Activated naive CD8-positive, alpha-beta T cell treated with anti-CD3 and anti-CD28 coated beads, Interleukin-2, amount 50 U/mL, for 16 hours (primary cell): ENCODE data around the gene ARHGEF28.

Source experiments
- DNase-seq: peaks from one replicate; pipeline ENCODE4 v3.0.0-alpha.2; 2020; ENCODE audit warnings: low read depth, low spot score

The ARHGEF28 gene

DNA sequence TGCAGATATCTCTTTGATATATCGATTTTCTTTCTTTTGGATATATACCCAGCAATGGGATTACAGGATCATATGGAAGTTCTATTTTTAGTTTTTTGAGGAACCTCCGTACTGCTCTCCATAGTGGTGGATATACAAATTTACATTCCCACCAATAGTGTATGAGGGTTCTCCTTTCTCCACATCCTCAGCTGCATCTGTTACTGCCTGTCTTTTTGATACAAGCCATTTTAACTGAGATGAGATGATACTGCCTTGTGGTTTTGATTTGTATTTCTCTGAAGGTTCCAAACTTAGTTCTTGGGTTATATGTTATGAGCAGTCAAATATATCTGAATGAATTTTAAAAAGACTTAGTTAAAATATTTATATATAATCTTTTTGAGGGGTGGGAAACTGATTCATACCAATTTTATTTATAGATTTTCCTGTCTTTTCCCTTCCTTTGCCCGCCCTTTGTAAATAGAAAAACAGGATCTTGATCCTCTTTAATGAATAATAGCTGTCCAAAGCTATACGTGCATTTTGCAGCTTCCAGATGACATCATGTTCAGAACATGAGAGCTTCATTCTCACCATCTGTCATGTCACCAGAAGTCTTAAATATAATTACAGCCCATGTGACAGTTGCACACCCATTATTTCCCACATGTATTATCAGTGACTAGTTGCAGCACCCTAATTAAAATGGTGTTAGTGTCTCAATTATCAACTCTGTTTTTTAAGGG, 6.2 kb upstream of the ARHGEF28 start:
- DNase-seq: no peak

DNA sequence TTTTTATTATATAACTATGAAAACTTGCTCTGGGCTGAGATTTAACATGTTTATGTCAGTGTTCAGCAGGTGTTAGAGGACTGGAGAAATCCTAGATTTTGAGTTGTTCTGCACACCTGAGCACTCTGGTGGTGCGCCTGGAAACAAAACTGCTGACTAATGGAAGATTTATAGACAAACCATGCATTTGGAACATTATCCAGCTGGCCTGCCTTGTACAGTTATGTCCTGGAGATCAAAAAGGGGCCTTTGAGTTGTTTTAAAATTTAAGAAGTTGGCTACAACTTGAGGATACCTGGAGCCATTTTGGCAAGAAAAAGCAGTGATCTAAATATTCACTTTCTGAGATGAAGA, 5.7 kb upstream of the ARHGEF28 start:
- DNase-seq: no peak

DNA sequence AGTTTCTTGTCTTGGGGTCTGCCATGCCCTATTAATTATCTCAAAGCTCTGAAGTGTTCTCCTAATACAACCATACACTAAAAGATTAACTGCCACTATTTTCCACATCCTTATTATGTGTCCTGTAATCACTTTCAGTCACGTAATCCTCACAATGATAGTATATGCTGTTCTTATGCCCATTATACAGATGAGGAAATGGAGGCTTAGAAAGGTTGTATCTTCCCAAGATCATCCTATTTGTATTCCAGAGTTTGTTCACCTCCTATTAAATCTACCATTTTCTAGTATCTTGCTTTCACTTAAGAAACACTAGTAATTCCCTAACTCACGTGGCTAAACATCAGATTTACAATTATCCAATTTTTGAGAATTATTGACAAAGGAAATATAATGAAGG, 2.9 kb upstream of the ARHGEF28 start:
- no peak for DNase-seq

DNA sequence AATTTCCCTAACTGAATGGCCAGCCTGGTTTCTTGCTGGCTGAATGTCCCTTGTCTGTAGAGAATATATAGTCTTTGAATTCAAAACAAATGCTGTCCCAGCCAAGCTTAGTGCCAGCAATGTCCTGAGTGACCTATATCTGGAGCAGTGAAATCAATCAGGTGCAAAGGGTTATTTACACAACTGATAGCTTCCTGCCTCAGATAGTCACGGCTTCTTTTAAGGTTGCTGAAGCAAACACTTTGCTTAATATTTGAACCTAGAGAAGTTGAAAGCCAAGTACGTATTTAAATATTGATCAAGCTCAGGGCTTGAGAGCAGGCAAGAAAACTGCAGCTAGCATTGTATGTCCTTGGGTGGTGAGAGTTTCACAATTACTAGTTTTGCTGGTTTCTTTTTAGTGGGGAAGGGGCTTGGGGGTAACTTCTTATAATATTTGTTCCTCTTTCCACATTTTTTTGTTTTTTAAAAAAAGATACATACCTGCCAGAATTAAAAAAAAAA, 2.0 kb upstream of the ARHGEF28 start:
- no peak for DNase-seq

DNA sequence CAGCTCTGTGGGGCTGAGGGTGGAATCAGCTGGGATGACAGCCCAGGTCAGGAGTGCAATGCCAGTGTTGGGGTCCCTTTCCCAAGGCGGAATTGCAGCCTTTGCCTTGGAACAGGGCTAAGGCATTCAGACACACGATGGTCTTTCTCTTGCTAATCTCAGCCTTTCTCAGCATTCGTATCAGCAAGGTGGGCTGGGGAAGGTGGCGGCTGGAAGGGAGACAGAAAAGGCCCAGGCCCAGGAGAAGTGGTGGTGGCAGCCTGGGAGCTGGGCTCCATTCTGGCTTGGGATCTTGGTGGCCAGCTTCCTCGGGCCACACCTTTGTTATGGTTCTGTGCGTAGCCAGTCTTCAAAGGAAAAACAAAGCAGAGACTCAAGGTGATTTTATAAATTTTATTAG, 1.1 kb upstream of the ARHGEF28 start:
- DNase-seq: no peak

DNA sequence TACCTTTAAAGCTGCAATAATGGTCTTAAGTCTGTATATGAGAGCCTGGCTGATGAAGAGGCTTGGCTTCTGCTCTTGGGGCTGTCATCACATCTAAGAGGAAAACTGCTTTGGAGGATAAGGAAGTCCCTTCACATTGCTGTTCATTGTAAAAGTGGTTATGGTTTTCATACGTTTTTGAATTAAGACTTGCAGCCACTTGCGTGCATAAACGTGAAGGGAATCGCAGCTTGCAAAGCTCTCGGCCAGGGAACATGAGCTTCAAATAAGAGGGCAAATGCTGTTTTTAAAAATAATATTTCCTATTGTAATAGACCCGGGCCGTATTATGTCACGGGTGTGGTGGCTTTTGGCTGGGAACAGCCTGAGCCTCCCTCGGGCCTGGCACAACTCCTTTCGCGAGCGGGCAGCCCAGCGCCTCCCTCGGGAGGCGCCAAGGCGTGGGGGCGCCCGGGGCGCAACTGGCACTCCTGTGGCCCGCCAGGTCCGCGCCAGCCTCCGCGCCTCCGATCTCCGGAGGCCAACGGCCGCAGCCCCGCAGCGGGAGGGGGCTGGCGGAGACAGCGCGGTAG, 538 bp upstream of the ARHGEF28 start:
- no peak for DNase-seq

DNA sequence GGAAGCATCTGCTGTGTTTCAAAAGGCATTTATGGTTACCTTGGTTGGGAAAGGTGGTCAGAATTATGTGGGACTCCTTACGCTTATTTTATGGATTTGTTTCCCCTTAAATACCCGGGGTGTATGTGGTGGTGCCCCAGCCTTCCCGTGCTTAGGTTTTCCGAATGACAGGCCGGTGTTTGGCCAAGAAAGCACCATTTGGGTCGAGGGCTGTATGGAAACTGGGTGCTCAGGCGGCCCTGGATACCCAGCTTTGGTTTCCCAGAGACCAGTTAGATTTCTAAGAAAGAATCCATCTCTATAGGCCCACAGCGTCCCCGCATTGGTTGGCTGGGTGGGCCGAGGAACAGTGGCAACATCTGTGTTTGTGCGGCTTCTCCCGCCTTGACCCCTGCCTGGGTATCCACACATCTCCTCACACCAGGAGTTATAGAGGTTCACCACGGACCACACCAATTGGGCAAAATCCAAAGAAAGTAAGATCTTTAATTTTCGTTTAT, 868 bp downstream of the ARHGEF28 start:
- DNase-seq: no peak

DNA sequence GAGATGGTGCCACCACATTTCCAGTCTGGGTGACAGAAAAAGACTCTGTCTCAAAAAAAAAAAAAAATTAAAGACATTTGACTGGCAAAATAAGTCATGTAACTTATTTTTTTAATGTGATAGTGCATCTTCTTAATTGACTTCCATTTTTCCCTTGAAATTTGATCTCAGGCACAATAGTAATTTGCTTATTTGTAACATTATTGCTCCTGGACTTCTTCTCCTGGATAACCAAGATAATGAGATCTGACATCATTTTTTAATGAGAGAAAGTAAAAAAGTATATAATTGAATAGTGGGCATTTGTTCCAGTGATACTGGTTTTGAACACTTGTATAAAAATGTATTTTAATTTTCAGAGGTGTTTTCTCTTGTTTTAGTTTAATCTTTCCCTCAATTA, 3.5 kb downstream of the ARHGEF28 start:
- no peak for DNase-seq

DNA sequence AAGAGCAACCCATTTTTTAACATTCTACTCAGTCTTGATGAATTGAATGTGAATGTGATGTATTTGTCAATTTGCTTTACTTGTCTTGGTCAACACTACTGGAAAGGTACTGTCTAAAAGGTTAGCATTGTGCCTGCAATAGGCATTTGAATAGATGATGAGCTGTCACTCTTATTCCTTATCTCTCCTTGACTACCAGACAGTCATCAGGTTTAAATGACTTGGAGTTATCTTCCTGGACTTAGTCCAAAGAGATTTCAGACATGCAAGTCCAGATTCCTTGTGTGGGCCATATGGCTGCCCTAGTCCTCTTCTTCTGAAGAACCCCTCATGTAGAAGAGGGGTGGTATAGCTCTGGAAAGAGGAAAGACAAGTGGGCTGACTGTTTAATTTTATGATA, 4.8 kb downstream of the ARHGEF28 start:
- no peak for DNase-seq

DNA sequence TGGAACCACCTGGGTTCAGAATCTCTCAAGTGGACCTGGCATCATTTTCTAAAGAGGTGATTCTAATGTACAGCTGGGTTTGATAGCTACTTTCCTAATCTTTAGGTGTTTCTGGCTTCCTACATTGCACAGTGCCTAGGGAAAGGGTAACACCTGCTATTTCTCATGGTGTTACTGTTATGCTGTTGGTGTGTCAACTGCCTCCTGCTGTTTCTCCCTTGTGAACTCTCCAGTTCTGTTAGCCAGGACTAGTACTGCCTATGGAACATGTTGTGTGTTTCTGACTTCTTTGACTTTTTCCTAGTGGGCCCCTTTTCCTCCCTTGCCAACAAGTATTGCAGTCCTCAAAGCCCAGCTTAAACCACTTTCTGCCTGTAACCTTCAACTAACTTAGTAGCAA, 5.5 kb downstream of the ARHGEF28 start:
- no peak for DNase-seq

DNA sequence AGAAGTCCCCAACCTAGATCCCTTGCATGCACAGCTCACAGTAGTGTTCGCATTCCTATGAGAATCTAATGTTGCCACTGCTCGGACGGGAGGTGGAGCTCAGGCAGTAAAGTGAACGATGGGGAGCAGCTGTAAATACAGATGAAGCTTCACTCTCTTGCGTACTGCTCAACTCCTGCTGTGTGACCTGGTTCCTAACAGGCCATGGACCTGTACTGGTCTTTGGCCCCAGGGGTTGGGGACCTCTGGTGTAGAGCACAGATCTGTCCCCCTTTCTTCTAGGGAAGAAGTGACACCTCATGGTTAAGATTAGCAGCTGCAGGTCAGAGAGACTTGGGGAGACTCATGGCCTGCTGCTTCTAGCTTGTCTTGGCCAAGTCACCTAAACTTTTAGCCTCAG, 7.1 kb downstream of the ARHGEF28 start:
- DNase-seq: no peak

DNA sequence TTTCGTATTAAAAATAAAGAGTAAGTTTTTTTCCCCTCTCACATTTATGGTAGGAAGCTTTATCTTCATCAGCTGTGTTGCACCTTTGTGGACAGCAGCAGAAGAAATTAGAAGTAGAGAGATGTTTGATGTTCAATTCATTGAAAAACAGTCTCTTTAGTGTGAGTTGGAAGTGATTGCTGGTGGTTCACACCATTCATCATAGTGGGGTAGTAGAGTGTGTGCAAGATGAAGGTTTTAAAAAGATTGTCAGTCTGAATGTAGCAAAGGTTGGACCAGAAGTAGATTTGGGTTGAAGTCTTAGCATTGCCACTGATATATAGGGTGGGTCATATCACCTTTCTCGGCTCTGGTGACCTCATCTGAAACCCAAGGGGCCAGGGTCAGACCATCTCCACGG, 10.4 kb downstream of the ARHGEF28 start:
- DNase-seq: no peak

DNA sequence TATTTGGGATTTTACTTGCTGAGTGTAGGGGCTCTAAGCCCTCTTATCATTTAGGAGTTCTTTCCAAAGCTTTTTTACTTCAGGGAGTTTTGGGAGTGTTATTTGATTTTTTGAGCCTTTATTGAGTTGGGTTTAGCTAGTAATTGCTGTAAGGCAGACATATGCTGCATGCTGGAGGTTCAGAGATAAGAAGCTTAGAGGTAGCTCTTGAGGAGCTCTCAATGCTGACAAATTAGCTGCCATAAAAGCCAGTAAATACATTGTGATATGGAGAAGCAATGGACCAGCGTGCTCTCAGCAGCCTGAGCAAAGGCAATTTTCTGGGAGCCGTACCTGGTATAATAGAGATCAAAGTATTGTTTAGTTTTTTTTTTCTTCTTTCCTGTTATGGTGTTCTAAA, 11.6 kb downstream of the ARHGEF28 start:
- no peak for DNase-seq

DNA sequence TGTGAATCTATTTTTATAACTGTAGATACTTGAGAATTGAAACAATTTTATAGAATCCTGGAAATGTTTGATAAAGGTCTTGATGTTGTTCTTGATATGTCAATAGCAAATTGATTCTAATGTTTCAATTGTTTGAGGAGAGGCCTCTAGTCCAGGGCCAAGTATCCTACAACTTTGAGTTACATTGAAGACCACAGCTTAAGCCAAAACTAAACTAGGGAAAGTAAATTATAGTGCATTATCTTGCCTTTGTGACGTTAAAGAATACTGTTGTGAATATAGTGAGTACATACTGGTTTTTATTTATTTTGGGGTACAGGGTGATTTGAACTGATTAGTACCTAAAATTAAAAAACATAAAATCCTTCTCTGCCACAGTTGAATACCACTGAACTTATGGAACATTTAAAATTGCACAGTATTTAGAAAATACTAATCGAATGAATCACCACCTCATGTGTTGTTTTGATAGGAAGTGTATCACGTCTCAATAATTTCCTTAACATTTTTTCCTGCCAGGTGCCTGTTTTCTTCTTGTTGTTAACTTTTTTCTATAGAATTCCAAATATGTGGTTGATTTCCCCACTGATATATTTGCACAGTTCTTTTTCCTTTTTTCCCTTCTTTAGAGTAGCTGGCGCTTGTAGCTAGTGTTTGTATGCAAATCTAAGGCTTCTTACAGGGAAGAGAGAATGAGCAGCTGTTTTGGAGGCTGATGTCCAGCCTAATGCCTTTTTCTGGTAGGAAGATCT, 12.5 kb downstream of the ARHGEF28 start:
- no peak for DNase-seq

DNA sequence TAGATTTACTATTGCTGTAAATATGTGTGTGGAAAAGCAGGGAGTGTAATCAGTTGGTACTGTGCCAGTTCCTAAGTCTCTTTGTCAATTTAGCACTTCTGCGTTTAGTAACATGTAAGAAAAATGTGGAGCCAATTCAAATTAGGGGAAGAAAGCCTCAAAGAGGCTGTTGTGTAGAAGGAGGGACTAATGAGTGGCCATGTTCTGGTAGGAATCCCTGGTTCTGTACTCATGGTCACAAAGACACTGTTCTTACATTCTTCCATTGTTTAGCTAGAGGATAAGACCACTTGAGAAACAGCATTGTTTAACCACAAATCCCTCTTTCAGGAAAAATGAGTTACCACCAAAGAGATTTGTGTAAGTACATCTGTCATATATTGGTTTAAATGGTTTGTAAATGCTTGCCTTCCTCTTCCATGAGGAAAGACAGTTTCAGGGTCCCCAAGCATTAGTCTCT, 14.9 kb downstream of the ARHGEF28 start:
- no peak for DNase-seq

DNA sequence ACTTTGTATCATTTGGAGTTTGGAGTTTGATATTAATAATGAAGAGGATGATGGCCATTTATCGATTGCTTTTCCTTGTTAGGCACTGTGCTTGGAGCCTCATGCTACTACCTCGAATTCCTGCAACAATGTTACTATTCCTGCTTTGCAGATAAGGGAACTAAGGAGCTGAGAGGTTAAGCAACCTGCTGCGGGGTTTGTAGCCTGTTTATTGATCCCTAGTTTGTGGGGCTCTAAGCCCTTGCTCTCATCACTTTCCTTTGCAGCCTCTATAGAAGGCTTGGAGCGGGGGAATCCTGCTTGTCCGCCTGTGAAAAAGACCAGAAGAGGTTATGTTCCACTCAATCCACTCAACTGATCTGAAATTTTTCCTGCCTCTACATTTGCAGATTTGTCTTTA, 15.8 kb downstream of the ARHGEF28 start:
- no peak for DNase-seq

DNA sequence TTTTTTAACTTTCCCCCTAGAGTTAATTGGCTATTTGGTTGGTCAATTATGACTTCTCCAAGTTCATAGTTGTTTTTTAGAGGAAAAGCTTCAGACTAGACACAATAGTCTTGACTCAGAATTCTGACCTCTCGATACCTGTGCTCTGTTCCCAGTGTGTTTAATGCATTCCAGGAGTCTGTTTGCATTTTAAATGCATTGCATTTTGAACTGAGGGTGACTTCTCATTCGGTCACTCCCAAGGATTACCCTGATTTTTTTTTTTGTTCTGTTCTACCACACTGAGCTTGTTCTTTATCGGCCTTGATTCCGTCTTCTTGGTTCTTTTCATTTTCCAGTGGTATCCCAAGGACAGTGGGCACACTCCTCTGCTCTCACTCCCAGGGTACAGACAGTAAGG, 16.3 kb downstream of the ARHGEF28 start:
- DNase-seq: no peak

DNA sequence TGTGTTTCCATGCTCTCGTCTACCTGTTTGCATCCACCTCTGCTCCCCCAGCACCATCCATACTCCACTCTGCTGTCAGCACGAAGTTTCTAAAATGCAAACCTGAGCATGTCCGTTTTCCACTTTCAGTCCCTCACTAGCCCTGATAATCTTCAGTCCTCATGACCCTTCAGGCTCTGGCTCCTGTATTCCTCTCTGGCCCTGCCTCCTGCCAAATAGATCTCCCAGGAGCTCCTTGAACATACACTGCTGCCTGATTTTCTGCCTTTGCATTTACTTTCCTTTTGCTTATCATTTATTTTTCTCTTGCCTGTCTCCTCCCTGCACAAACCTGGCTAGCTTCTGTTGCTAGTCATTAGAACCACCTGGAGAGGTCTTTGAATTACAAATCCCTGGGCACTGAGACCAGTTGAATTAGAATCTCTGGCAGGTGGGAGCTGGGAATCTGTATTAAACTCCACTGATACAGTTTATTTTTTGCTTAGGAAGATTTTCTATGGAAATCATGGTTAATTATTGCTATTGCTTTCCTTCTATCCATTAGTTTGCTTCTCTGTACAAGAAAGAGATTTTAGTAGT, 18.5 kb downstream of the ARHGEF28 start:
- no peak for DNase-seq

DNA sequence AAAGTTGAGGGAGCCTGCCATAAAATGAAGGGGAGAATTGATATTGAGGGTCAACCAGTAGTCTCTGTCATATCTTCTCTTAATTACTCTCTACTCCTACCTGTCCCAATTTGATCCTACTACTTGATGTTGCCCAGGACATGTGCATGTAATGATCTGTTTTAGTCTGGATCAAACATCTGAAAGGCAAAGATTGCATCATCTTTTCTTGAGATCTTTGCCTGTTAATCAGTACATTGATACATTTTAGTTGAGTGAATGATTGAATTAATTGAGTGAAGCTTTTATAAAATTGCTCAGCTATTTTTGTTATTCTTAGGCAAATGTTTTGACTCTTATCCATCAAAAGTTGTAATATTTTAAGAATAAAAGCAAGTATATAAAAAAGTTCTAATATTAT, 21.7 kb downstream of the ARHGEF28 start:
- DNase-seq: no peak

DNA sequence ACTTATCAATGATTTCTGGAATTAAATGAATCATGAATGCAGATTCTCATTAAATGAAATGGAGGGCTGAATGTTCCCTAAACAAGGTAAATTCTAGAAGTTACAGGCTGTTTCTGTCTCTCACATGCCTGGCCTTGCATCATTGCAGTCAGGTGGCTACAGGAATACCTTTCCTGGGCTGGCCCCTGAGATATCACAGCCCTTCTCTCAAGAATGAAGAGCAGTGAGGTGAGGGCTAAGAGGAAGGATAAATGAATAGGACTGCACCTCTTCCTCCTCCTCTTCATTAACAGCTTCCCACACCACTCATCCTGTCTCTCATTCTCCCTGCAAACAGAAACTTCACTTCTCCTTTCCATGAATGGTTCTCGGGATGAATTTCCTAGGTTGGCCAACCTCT, 22.5 kb downstream of the ARHGEF28 start:
- no peak for DNase-seq

DNA sequence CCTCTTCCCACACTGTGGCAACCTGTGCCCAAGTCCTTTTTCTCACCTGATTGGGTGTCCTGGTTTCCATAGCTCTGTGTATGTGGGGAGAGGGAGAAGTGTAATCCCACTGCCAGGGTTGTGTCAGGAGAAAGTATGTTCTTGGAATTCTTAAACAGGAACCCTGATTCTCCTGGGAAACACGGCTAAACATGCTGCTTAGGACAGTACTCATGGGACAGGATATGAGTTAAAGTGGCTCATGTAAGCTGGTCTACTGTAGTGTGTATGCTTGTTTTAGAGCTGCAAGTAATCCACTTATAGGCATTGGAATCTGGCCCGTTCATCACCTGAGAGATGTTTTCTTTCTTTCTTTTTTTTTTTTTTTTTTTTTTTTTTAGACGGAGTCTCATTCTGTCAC, 23.9 kb downstream of the ARHGEF28 start:
- DNase-seq: no peak

DNA sequence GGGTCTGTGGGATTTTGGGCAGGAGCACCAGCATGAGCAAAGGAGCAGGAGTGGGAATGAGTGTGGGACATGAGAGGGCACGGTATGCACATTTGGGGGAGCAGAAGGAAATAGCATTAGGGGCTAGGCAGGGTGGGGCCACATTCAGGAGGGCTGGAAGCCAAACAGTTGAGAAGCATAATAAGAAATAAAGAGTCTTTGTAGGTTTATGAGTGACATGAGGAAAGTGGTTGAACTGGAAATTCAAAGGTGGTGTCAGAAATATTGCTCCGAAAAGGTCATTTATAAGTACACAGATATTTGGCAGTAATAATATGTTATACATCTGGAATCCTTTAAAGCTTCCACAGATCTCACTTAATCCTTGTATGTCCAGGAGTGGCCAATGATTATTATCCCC, 26.4 kb downstream of the ARHGEF28 start:
- DNase-seq: no peak
